ENCODE measurements around the gene NEK9.

NEK9 gene

DNA sequence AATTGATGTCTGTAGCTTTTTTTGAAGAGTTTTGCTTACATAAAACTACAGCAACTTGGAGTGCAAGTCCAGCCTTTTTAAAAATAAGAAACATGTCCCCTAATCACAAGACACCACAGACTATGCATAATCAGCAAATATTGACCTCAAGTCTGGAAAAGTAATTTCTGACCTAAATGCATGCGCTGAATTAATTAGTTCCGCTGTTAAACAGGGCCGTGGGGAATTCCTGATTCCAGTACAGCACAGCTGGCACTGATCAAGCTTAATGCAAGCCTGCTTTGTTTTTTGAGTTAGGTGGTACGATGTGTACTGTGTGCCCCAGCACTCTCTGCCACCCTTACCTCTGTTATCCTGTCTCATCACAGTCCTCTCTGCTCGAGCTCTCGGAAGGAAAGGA is 84.8 kb downstream of the NEK9 start:
- DNase-seq (ENCODE audit: low read depth in 3 of 3, low spot score in 1 of 3) = no peak

DNA sequence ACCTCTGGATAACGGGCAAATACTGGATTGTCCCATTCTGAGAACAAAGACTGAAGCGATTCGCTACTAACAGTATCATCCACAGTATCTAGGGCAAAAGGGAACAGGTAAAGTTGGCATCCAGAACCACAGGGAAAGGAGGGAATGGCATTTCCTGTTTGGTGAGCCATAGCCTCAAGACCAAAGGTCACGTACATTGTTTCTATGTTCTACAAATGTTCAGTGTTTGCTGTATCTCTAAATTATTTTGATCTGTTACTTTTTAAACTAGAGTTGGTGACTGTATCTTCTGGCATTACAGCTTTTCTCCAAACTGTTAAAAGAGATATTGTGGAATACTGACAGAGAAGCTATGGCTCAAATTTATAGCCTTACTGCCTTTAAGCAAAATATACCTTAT is 85.2 kb downstream of the NEK9 start:
- no peak for DNase-seq (ENCODE audit: low read depth in 3 of 3, low spot score in 1 of 3)

DNA sequence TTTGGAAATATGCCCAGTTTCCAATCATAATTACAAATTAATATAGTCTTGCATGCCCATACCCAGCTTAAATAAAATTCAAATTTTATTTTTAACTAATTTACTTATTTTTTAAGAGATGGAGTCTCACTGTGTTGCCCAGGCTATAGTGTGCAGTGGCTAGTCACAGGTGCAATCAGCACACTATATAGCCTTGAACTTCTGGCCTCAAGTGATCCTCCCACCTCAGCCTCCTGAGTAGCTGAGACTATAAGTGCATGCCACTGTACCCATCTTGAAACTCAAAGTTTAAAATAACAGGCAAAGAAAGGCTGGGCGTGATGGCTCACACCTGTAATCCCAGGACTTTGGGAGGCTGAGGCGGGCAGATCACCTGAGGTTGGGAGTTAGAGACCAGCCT is 85.9 kb downstream of the NEK9 start:
- no peak for DNase-seq (ENCODE audit: low read depth in 3 of 3, low spot score in 1 of 3)

DNA sequence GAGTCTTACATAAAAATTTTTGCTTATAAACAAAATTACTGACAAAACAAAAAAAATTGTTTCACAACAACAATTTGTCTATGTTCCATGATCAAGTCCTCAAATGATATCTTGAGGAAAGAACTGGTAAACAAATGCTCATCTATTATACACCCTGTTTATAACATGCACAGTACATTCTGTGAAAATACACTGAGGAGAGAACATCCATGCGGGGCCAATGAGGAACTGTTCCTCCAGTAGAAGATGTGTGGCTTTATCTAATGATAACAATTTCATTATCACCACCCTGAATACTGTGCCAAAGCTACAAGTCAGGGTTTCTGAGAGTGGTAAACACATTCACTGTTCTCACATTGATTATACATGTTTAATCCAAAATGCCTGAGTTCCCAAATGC is 86.3 kb downstream of the NEK9 start:
- DNase-seq (ENCODE audit: low read depth in 3 of 3, low spot score in 1 of 3) = no peak

DNA sequence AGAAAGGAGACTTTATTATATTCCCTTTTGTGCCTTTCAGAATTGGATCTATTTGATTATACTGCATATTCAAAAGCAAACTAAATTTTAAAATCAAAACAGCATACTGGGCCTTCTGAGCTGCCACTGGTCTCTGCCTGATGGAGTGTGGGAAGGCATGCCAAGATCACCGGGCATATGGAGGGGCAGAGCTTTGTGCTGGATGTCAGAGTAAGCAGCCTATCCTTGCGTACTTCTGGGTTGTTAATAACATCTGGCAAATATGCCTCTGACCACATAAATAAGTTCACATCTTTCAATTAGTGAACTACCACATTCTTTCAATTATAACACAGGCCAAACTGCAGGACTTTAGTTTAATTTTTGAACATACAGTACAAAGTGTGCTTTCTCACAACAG is 93.9 kb downstream of the NEK9 start:
- DNase-seq (ENCODE audit: low read depth in 3 of 3, low spot score in 1 of 3) = no peak

DNA sequence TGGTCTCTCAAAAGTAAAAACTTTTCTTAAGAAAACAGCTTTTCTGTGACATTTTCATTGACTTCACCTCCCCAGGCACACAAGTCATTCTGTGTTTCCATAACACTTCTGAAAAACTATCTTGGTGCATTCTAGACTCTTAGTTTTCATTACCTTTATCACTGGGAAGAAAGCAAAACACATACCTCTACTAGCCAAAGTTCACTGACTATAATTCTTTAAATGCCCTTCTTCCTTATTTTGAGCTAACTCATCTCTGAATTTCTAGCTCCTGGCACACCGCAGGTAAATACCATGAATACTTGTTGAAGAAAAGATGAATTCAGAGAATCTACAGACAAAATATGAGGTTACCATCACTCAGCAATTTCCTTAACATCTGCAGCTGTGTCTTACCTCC is 96.7 kb downstream of the NEK9 start:
- no peak for DNase-seq (ENCODE audit: low read depth in 3 of 3, low spot score in 1 of 3)
